Measurements from ENCODE around the gene SUPV3L1.

- TF ChIP-seq, protein P1, sequence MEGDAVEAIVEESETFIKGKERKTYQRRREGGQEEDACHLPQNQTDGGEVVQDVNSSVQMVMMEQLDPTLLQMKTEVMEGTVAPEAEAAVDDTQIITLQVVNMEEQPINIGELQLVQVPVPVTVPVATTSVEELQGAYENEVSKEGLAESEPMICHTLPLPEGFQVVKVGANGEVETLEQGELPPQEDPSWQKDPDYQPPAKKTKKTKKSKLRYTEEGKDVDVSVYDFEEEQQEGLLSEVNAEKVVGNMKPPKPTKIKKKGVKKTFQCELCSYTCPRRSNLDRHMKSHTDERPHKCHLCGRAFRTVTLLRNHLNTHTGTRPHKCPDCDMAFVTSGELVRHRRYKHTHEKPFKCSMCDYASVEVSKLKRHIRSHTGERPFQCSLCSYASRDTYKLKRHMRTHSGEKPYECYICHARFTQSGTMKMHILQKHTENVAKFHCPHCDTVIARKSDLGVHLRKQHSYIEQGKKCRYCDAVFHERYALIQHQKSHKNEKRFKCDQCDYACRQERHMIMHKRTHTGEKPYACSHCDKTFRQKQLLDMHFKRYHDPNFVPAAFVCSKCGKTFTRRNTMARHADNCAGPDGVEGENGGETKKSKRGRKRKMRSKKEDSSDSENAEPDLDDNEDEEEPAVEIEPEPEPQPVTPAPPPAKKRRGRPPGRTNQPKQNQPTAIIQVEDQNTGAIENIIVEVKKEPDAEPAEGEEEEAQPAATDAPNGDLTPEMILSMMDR (IDR thresholded peaks at IDR 0.05) = no peak
- TF ChIP-seq POLR2AphosphoS5 (IDR thresholded peaks at IDR 0.05) (no peak), POLR2A (IDR thresholded peaks at IDR 0.05) (no peak)
Observed at GRCh38 chr10:69176823-69177222, 3.2 kb upstream of the SUPV3L1 start.

Measured in breast epithelium (tissue), 3 donors.